Stimulated activated CD4-positive, alpha-beta T cell treated with anti-CD3 and anti-CD28 coated beads, TNF-alpha, amount 100 ng/mL, for 48 hours (primary cell): Measurements from ENCODE around the gene TRIM4.
"Not testable (repeated sequence)": the region's sequence is repeated elsewhere in the genome, so short reads cannot be mapped to it uniquely, and the experiment has no call there.

Experiments
- DNase-seq, 3 donors: peaks; one replicate each; pipeline ENCODE4 v3.0.0-alpha.2; 2020; ENCODE audit warnings: low read depth in 3 of 3

The TRIM4 gene

DNA sequence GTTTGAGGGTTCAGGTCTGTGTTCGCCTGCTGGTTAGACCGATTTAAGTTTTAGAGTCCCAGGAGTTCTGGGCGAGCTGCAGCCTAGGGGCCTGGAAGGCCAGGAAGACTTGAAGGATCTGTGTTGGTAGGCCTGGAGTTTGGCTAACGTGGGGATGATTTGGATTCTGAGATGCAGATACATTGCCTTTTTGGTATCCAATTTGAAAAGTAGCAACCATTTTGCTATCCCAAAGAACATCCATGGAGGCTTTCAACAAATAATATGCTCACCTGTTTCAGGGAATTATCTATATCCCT, 433 bp upstream of the TRIM4 start:
- DNase-seq, result no peak

- no peak for DNase-seq
These were observed 8.4 kb downstream of the TRIM4 start for GRCh38 chr7:99910976-99911375.

DNA sequence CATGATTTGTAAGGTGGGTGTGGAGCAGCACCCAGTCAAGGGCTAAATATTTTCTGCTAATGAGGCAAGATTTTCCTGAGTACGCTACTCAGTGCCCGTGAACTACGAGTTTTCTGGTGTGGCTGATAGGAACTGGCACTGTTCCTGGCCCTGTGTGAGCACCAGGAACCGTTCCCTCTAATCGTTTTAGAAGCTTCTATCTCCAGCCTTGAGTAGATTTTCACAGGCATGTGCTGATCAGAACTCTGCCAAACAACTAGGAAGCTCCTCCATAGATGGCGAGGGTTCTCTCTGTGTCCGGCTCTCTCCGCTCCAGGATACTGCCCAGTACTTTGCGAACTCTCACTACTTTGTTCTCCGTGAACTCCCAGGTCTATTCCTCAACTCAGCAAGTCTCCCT, 17.7 kb downstream of the TRIM4 start:
- DNase-seq, result no peak

DNA sequence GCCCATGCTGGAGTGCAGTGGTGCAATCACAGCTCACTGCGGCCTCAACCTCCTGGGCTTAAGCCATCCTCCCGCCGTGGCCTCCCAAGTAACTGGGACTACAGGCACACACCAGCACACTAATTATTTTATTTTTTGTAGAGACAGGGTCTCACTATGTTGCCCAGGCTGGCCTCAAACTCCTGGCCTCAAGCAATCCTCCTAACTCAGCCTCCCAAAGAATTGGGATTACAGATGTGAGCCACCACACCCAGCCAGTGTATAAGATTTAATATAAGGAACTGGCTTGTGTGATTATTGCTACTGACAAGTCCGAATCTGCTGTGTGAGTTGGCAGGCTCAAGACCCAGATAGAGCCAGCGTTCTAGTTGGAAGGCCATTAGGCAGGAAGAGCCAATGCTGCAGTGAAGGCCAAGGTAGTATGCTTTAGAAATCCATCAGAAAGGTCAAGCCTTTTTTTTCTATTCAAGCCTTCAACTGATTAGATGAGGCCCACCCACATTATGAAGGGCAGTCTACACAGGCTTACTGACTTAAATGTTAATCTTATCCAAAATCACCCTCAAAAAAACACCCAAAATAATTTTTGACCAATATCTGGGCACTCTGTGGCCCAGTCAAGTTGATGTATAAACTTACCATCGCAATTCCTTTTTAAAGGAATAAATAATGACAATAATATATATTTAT, 19.4 kb downstream of the TRIM4 start:
- no peak for DNase-seq

DNA sequence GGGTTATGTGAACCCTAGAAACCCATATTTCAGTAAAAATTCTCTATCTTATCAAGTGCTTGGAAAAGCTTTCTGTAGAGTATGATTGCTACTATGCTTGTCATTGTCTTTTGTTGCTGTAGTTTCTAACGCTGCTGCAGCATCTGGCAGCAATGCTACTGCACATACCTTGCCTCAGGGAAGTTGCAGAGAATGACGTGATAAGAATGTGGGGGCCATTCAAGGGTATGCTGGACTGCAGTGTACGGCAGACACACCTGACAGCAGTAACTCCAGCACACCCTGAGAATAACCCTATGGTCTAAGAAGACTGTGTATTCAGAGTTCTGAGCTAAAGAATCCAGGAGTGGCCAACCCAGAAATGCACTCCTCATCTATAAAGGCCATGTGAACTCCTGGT, 20.5 kb downstream of the TRIM4 start:
- DNase-seq, result no peak

- DNase-seq, result no peak
These were observed 21.3 kb downstream of the TRIM4 start for GRCh38 chr7:99898023-99898357.

DNA sequence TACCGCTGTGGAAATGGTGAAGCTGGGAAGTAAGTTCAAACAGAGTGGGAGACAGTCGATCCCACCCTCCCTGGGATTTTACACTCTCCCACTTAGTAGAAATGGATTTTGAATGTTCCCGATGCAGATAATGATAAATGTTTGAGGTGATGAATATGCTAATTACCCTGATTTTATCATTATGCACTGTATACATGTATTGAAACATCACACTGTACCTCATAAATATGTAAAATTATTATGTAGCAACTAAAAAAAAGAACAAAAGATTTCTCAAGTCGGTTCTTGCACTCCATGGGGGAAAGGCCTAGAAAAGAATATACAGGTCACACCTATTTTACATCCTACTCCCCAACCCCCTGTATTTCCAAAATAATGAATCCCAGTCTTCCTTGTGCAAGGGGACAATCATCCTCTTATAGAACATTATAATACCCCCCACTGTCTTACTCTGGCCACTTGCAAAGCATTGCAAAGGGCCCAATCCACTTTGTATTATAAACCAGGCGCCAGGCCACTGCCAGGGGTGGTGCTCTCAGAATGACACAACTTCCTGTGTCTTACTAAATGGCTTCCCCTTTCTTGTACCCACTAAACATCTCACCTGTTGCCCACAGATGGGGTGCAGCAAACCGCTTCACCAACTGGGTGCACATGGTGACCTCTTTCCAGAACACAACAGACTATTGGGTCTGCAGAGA, 21.9 kb downstream of the TRIM4 start:
- no peak for DNase-seq

DNA sequence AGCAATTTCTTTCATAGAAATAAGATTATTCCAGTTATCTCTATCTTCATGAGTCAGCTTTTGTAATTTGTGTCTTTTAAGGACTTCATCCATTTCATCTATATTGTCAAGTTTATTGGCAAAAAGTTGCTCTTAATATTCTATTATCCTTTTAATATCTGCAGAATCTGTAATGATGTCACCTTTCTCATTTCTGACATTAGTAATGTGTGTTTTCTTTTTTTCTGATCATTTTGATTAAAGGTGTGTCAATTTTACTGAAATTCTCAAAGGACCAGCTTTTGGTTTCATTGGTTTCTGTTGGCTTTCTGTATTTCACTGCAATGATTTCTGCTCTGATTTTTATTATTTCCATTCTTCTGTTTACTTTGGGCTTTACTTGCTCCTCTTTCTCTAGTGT, 24.6 kb downstream of the TRIM4 start:
- DNase-seq, result no peak

DNA sequence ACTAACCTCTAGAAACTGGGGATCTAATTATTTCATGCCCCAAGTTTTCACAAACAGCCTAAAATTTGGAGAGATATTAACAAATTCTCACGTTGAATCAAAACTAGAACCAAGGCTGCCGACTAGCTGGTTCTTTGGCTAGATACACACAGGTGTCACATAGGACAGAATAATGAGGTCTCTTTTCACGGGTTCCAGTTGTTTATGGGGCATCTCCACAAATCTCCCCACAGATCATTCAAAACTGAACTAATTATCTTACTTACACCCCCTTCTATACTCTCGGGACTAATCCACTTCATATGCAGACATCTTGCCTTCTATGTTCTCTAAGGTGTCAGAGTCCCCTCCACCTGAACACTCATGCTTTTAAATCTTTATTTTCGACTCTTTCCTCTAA, 26.1 kb downstream of the TRIM4 start:
- DNase-seq, result no peak

DNA sequence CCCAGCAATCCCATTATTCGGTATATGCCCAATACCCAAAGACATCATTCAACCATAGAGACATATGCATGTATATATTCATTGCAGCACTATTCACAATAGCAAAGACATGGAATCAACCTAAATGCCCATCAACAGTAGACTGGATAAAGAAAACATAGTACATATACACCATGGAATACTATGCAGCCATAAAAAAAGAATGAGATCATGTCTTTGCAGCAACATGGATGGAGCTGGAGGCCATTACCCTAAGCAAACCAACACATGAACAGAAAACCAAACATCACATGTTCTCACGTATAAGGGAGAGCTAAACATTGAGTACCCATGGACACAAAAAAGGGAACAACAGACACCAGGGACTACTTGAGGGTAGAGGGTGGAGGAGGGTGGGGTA, 29.0 kb downstream of the TRIM4 start:
- DNase-seq, result not testable (repeated sequence)

GRCh38 chr7:99888366-99888765, 31.0 kb downstream of the TRIM4 start:
- not testable (repeated sequence) for DNase-seq

GRCh38 chr7:99881370-99881769, 38.0 kb downstream of the TRIM4 start:
- DNase-seq, result no peak

DNA sequence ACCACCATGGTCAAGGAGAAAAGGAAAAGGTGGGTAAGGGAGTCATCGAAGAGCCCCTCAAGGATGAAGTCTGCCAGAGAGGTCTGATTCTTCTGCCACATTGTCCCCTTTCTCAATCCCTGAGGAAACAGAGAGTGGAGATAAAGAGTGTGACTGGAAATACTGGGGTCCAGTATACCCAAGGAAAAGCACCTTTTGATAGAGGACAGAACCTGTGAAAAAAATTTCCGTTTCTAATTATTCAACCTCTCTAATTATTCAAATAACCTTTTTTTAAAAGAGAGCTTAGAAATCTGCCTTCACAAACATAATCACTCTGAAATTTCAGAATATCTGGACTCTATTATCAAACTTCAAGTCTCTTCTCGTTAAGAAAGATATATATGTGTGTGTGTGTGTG, 42.4 kb downstream of the TRIM4 start, which contains the start of gene OR2AE1:
TSS of gene OR2AE1 (minus strand) at position 101 of the 400 bp plus-strand sequence. CDS start at position 101, 0 bp downstream.
- no peak for DNase-seq

DNA sequence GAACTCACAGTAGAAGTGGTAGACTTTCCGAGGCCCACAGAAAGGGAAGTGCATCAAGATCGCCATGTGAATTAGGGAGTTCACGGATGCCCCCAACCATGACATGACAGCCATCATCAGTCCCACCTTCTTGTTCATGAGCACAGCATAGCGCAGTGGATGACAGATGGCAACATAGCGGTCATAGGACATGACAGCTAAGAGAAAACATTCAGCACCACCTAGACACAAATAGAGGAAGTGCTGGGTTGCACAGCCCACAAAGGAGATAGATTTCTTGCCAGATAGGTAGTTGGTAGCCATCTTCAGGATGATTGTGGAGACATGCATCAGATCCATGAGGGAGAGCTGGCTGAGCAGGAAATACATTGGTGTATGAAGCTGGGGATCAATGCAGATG, 42.8 kb downstream of the TRIM4 start:
- DNase-seq, result no peak

- no peak for DNase-seq
These were observed 51.1 kb downstream of the TRIM4 start for GRCh38 chr7:99868246-99868645.

GRCh38 chr7:99867477-99867876, 51.9 kb downstream of the TRIM4 start:
- DNase-seq, result not testable (repeated sequence)

GRCh38 chr7:99863847-99864440, 55.4 kb downstream of the TRIM4 start:
- no peak for DNase-seq

- DNase-seq, result no peak
These were observed 58.8 kb downstream of the TRIM4 start for GRCh38 chr7:99860281-99861127.

DNA sequence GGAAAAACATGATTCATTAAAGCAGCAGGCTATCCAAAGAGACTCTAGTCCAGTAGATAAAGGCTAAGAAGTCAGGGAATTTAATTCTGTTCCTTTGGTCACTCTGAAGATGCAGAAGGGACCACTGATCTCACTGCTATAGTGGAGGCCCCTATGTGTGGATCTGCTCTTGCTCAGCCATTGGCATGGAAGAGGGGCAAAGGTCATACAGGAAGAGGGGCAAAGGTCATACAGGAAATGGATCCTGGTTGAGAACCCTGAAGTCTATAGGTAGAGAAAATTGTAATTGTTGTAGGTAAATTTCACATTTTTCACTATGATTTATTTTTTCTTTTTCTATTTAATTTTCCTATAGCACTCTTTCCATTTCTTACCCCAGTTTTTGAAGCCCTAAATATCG, 64.1 kb downstream of the TRIM4 start:
- no peak for DNase-seq

DNA sequence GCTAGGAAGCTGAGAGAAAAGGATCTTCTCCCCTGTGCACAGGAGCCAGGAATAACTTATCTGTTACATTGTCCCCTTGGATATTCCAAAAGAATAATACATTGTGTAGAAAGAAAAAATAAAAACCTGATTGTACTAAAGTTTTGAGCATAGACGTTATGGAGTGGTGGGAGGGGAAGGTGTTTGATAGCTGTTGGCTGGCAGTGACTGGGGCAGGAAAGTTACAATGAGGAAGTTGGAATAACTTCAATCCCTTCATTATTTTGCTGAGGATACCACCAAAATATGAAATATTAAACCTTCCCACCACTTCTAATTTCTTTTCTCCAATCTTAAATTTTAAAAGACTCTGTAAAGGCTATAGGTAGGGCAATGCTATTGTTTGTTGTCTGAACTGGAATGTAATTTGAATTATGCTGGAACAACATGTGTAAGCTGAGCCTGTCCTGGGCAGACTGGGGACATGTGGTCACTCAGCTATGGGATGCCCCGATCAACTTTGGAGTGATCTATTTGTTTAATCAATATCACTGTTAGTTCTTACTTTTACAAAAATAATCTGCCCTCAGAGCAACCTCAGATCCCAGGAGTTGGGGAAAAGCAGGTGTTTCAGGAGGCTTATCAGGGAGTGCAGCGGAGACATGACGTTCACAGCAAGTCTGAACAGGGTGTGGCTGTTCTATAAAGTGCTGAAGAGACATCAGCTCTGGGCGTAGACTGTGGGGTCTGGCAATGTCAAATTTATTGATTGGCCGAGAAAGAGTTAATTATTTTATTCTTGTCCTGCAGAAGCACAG, 70.7 kb downstream of the TRIM4 start:
- no peak for DNase-seq

DNA sequence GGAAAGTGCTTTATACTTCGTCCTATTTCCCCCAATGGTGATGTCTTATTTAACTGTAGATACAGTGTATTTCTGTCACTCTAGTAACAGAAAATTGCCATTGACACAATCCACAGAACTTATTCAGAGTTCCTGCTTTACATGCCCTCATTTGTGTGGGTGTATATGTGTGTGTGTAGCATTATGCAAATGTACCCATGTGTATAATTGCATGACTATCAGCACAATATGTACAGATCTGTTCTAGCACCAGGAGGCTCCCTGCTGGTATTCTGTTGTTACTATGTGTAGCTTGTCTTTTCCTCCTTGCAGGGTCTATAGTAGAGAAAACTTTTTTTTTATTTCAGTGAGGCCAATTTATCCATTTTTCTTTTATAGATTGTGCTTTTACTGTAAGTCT, 75.0 kb downstream of the TRIM4 start:
- no peak for DNase-seq

- DNase-seq, result no peak
These were observed 75.5 kb downstream of the TRIM4 start for GRCh38 chr7:99843808-99844207.
